ENCODE results near the gene MUL1. TPM values are rescaled to one million over a fixed set of nuclear protein-coding genes. Genes with fewer than 3 reads are reported as not detected.

The MUL1 gene
- total RNA-seq, 2 donors from 2014 or later: 29.8 to 34.1 TPM

- DNase-seq: no peak
- Histone ChIP-seq H3K36me3 (no peaks in the 10 kb centered on the region), H3K27me3 (peaks cover 4% of the 10 kb centered on the region), H3K9ac (ENCODE audit: low read depth in 2 of 2, low read length in 2 of 2) (no peak overlapping the region), H3K9me3 (no peaks in the 10 kb centered on the region), H3K4me1 (peaks cover 16% of the 10 kb centered on the region), H3K27ac (no peak overlapping the region), H3K4me3 (no peak overlapping the region)
- TF ChIP-seq CTCF (IDR thresholded peaks at IDR 0.05): no peak
- intact Hi-C loops (cut with DNase I): no loop called here
Measured at GRCh38 chr1:20472121-20472520, 35.8 kb downstream of the MUL1 start.

GRCh38 chr1:20470194-20470593 is 37.8 kb downstream of the MUL1 start:
- Histone ChIP-seq H3K4me1 (peaks cover 11% of the 10 kb centered on the region), H3K9ac (ENCODE audit: low read depth in 2 of 2, low read length in 2 of 2) (no peak overlapping the region), H3K4me3 (no peak overlapping the region), H3K36me3 (no peaks in the 10 kb centered on the region), H3K27me3 (no peaks in the 10 kb centered on the region), H3K9me3 (no peaks in the 10 kb centered on the region), H3K27ac (peak overlapping the region; percentile 55)
- intact Hi-C loops (cut with DNase I): no loop called here
- no peak for TF ChIP-seq CTCF (IDR thresholded peaks at IDR 0.05)
- DNase-seq: peak; percentile 48

GRCh38 chr1:20469406-20470076 is 38.4 kb downstream of the MUL1 start:
- DNase-seq: no peak
- H3K9ac ChIP-seq (ENCODE audit: low read depth in 2 of 2, low read length in 2 of 2): no peak overlapping the region
- intact Hi-C loops (cut with DNase I): no loop called here
- no peak for TF ChIP-seq CTCF (IDR thresholded peaks at IDR 0.05)
- no peaks in the 10 kb centered on the region for H3K27me3 ChIP-seq
- no peak overlapping the region for H3K27ac ChIP-seq
- H3K9me3 ChIP-seq: no peaks in the 10 kb centered on the region
- H3K4me1 ChIP-seq: peaks cover 7% of the 10 kb centered on the region
- no peak overlapping the region for H3K4me3 ChIP-seq
- H3K36me3 ChIP-seq: no peaks in the 10 kb centered on the region

- Histone ChIP-seq H3K27me3 (no peaks in the 10 kb centered on the region), H3K9ac (ENCODE audit: low read depth in 2 of 2, low read length in 2 of 2) (no peak overlapping the region), H3K4me3 (no peak overlapping the region), H3K9me3 (no peaks in the 10 kb centered on the region), H3K4me1 (no peaks in the 10 kb centered on the region), H3K36me3 (no peaks in the 10 kb centered on the region), H3K27ac (no peak overlapping the region)
- no peak for TF ChIP-seq CTCF (IDR thresholded peaks at IDR 0.05)
- intact Hi-C loops (cut with DNase I): no loop called here
- no peak for DNase-seq
Measured at GRCh38 chr1:20466273-20466672, 41.7 kb downstream of the MUL1 start.

- Histone ChIP-seq H3K36me3 (no peaks in the 10 kb centered on the region), H3K4me1 (no peaks in the 10 kb centered on the region), H3K9ac (ENCODE audit: low read depth in 2 of 2, low read length in 2 of 2) (no peak overlapping the region), H3K9me3 (no peaks in the 10 kb centered on the region), H3K27ac (no peak overlapping the region), H3K27me3 (no peaks in the 10 kb centered on the region), H3K4me3 (no peak overlapping the region)
- no peak for TF ChIP-seq CTCF (IDR thresholded peaks at IDR 0.05)
- intact Hi-C loops (cut with DNase I): no loop called here
- DNase-seq: no peak
Measured at GRCh38 chr1:20465187-20465586, 42.8 kb downstream of the MUL1 start.
